Activated T-helper 17 cell treated with anti-CD3 and anti-CD28 coated beads, Interleukin-2, amount 50 U/mL, for 72 hours (primary cell): Measurements from ENCODE around the gene METTL1. TPM values are rescaled to one million over a fixed set of nuclear protein-coding genes. Genes with fewer than 3 reads are reported as not detected.

Source experiments
- ATAC-seq: fragments of 150-1000 bp; cut with Tn5 transposase; replicated peaks from 2 replicates; pipeline ENCODE4 v1.10.0; 2021; ENCODE audit warnings: mild to moderate bottlenecking, moderate library complexity
- H3K27ac Mint-ChIP-seq: one replicate; pipeline ENCODE4 v1.8.0; 2022; ENCODE audit warnings: mixed read lengths
- H3K27me3 Mint-ChIP-seq: one replicate; pipeline ENCODE4 v1.8.0; 2022; ENCODE audit warnings: mixed read lengths
- H3K36me3 Mint-ChIP-seq: one replicate; pipeline ENCODE4 v1.8.0; 2022; ENCODE audit warnings: low read depth, mild to moderate bottlenecking, mixed read lengths
- H3K4me1 Mint-ChIP-seq: one replicate; pipeline ENCODE4 v1.8.0; 2022; ENCODE audit warnings: mixed read lengths
- H3K4me3 Mint-ChIP-seq: one replicate; pipeline ENCODE4 v1.8.0; 2022; ENCODE audit warnings: mild to moderate bottlenecking, mixed read lengths
- H3K9me3 Mint-ChIP-seq: one replicate; pipeline ENCODE4 v1.8.0; 2022; ENCODE audit warnings: mixed read lengths
- total RNA-seq, 2 donors: library from RNA; stranded (reverse); gene quantifications; one replicate each; pipeline ENCODE4 v1.2.3, GENCODE V29; 2022

METTL1 gene
- total RNA-seq, 2 donors from 2014 or later, result 19.0 to 39.5 TPM

GRCh38 chr12:57735952-57736740, 35.8 kb downstream of the METTL1 start:
- Mint-ChIP-seq H3K4me3 (no peak overlapping the region), H3K27me3 (no peaks in the 10 kb centered on the region), H3K27ac (peak overlapping the region; percentile 78), H3K4me1 (peaks cover 24% of the 10 kb centered on the region), H3K9me3 (no peaks in the 10 kb centered on the region), H3K36me3 (peaks cover 74% of the 10 kb centered on the region)
- no peak for ATAC-seq

GRCh38 chr12:57735198-57735855, 36.6 kb downstream of the METTL1 start:
- peaks cover 17% of the 10 kb centered on the region for H3K4me1 Mint-ChIP-seq
- peaks cover 75% of the 10 kb centered on the region for H3K36me3 Mint-ChIP-seq
- H3K27ac Mint-ChIP-seq, result no peak overlapping the region

GRCh38 chr12:57734591-57734990, 37.3 kb downstream of the METTL1 start:
- no peaks in the 10 kb centered on the region for H3K9me3 Mint-ChIP-seq
- no peak for ATAC-seq
- H3K27me3 Mint-ChIP-seq, result no peaks in the 10 kb centered on the region
- peaks cover 16% of the 10 kb centered on the region for H3K4me1 Mint-ChIP-seq
- peaks cover 80% of the 10 kb centered on the region for H3K36me3 Mint-ChIP-seq
- no peak overlapping the region for H3K4me3 Mint-ChIP-seq
- no peak overlapping the region for H3K27ac Mint-ChIP-seq

More at GRCh38 chr12:57735198-57735855, 36.6 kb downstream of the METTL1 start:
- H3K4me3 Mint-ChIP-seq, result no peak overlapping the region
- no peak for ATAC-seq
- no peaks in the 10 kb centered on the region for H3K27me3 Mint-ChIP-seq
- no peaks in the 10 kb centered on the region for H3K9me3 Mint-ChIP-seq

GRCh38 chr12:57733928-57734327, 38.0 kb downstream of the METTL1 start:
- Mint-ChIP-seq H3K4me3 (no peak overlapping the region), H3K27me3 (no peaks in the 10 kb centered on the region), H3K27ac (no peak overlapping the region), H3K9me3 (no peaks in the 10 kb centered on the region), H3K36me3 (peaks cover 80% of the 10 kb centered on the region), H3K4me1 (peaks cover 10% of the 10 kb centered on the region)
- no peak for ATAC-seq

GRCh38 chr12:57732726-57733593, 38.9 kb downstream of the METTL1 start:
- Mint-ChIP-seq H3K4me1 (peaks cover 16% of the 10 kb centered on the region), H3K36me3 (peaks cover 88% of the 10 kb centered on the region), H3K9me3 (no peaks in the 10 kb centered on the region), H3K4me3 (no peak overlapping the region), H3K27me3 (no peaks in the 10 kb centered on the region), H3K27ac (peak overlapping the region; percentile 66)
- no peak for ATAC-seq

GRCh38 chr12:57732270-57732669, 39.6 kb downstream of the METTL1 start:
- no peaks in the 10 kb centered on the region for H3K9me3 Mint-ChIP-seq
- peak overlapping the region; percentile 66 for H3K27ac Mint-ChIP-seq

GRCh38 chr12:57731411-57732080, 40.4 kb downstream of the METTL1 start:
- Mint-ChIP-seq H3K9me3 (no peaks in the 10 kb centered on the region), H3K36me3 (peaks cover 91% of the 10 kb centered on the region), H3K4me3 (no peak overlapping the region), H3K4me1 (peaks cover 13% of the 10 kb centered on the region), H3K27me3 (no peaks in the 10 kb centered on the region), H3K27ac (no peak overlapping the region)
- ATAC-seq, result no peak

More at GRCh38 chr12:57732270-57732669, 39.6 kb downstream of the METTL1 start:
- no peaks in the 10 kb centered on the region for H3K27me3 Mint-ChIP-seq
- H3K36me3 Mint-ChIP-seq, result peaks cover 95% of the 10 kb centered on the region
- ATAC-seq, result no peak
- peaks cover 16% of the 10 kb centered on the region for H3K4me1 Mint-ChIP-seq
- no peak overlapping the region for H3K4me3 Mint-ChIP-seq

GRCh38 chr12:57730336-57731067, 41.4 kb downstream of the METTL1 start:
- H3K27ac Mint-ChIP-seq, result no peak overlapping the region
- H3K36me3 Mint-ChIP-seq, result peaks cover 93% of the 10 kb centered on the region
- H3K4me1 Mint-ChIP-seq, result peaks cover 10% of the 10 kb centered on the region
- no peaks in the 10 kb centered on the region for H3K9me3 Mint-ChIP-seq
- no peaks in the 10 kb centered on the region for H3K27me3 Mint-ChIP-seq
- H3K4me3 Mint-ChIP-seq, result no peak overlapping the region
- no peak for ATAC-seq

GRCh38 chr12:57729321-57729844, 42.5 kb downstream of the METTL1 start:
- H3K9me3 Mint-ChIP-seq, result no peaks in the 10 kb centered on the region
- H3K36me3 Mint-ChIP-seq, result peaks cover 89% of the 10 kb centered on the region
- no peak overlapping the region for H3K27ac Mint-ChIP-seq
- no peak overlapping the region for H3K4me3 Mint-ChIP-seq
- peaks cover 16% of the 10 kb centered on the region for H3K4me1 Mint-ChIP-seq
- ATAC-seq, result no peak
- H3K27me3 Mint-ChIP-seq, result no peaks in the 10 kb centered on the region

- Mint-ChIP-seq H3K36me3 (peaks cover 74% of the 10 kb centered on the region), H3K27ac (peak overlapping the region; percentile 51), H3K4me3 (no peak overlapping the region), H3K27me3 (no peaks in the 10 kb centered on the region), H3K9me3 (no peaks in the 10 kb centered on the region), H3K4me1 (peaks cover 16% of the 10 kb centered on the region)
- no peak for ATAC-seq
Measured at GRCh38 chr12:57727758-57728395, 44.0 kb downstream of the METTL1 start.

- Mint-ChIP-seq H3K27ac (no peak overlapping the region), H3K4me1 (peaks cover 11% of the 10 kb centered on the region), H3K4me3 (no peak overlapping the region), H3K9me3 (no peaks in the 10 kb centered on the region), H3K36me3 (peaks cover 68% of the 10 kb centered on the region), H3K27me3 (no peaks in the 10 kb centered on the region)
- ATAC-seq, result no peak
Measured at GRCh38 chr12:57726884-57727757, 44.8 kb downstream of the METTL1 start.

GRCh38 chr12:57726151-57726883, 45.6 kb downstream of the METTL1 start:
- peak overlapping the region; percentile 64 for H3K27ac Mint-ChIP-seq
- H3K36me3 Mint-ChIP-seq, result peaks cover 68% of the 10 kb centered on the region
- peak; percentile 63 for ATAC-seq

More at GRCh38 chr12:57726151-57726883, 45.6 kb downstream of the METTL1 start:
- Mint-ChIP-seq H3K4me3 (peak overlapping the region; percentile 64), H3K9me3 (no peaks in the 10 kb centered on the region), H3K27me3 (no peaks in the 10 kb centered on the region), H3K4me1 (peaks cover 16% of the 10 kb centered on the region)
